ENCODE results near the gene TNK2. TPM values are rescaled to one million over a fixed set of nuclear protein-coding genes. Genes with fewer than 3 reads are reported as not detected.

The TNK2 gene
- total and polyA plus RNA-seq, 2 of the 8 experiments (the other 6 are each of a cell fraction or from before 2014, with no cell fraction given), result 10.4 to 33.9 TPM

DNA sequence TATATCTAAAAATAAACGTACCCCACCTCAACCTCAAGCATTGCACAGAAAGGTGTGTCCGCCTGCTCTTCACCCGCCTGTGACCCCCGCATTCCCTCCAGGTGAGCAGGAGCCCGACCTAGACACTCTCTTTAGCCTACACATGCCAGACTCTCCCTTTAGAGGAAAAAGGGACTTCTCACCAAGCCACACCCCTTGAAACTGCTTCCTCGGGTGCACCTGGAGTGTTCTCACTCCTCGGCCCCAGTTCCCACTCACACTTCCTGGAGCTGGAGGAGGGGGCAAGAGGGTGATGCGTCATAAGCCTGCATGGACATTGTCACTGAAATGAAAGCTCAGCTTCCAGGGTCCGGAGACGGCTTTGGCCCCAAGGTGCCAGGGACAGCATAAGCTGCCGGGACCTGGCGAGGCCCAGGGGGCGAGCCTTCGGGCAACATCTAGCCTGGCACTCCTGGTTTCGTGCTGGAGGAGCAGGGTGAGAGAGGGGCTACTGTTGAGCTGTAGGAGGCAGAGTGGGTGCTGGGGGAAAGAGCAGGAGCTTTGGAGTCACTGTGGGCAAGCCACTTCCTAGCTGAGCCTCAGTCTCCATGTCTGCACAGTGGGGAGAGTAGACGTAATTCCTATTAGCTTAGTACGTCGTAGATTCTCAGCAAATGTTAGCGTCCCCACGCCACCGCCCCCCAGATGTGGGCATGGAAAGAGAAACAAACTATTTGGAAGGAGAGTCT, 86.8 kb downstream of the TNK2 start:
- Histone ChIP-seq H3K23me2 (ENCODE audit: low read depth, low read length) (no peaks in the 10 kb centered on the region), H3K4me1 (replicated peaks in 1 of 4; ENCODE audit: control insufficient read depth in 3 of 4, insufficient read depth in 4 of 4, low read length in 3 of 4) (no peaks in the 10 kb centered on the region; a peak in 1 of 7 replicates), H3K4me3 (ENCODE audit: extremely low read depth in 1 of 4, insufficient read depth in 2 of 4, low read depth in 3 of 4, low read length in 4 of 4) (no peak overlapping the region), H3K56ac (replicated peaks; ENCODE audit: insufficient read length, low read depth, low read length) (no peak overlapping the region), H3K14ac (ENCODE audit: insufficient read length) (no peak overlapping the region), H2BK12ac (ENCODE audit: low read depth, low read length) (0 out of 2 replicates have a peak overlapping the region, but pooled peaks have one; percentile 60), H2BK20ac (ENCODE audit: low read length) (no peak overlapping the region), H2BK5ac (ENCODE audit: low read depth, low read length) (peak overlapping the region; percentile 35; the same call in 1 of the 2 replicates), H4K5ac (ENCODE audit: insufficient read length, low read depth, low read length) (no peak overlapping the region), H3K36me3 (ENCODE audit: control insufficient read depth in 2 of 4, insufficient read depth in 4 of 4, low read length in 3 of 4) (no peaks in the 10 kb centered on the region), H2AFZ (ENCODE audit: low read length) (no peak overlapping the region), H2BK15ac (ENCODE audit: low read length) (no peak overlapping the region), H3K79me2 (ENCODE audit: control insufficient read depth in 1 of 2, insufficient read depth in 2 of 2, low read length in 2 of 2) (no peaks in the 10 kb centered on the region), H3K9me3 (ENCODE audit: insufficient read depth in 2 of 2, low read depth in 1 of 2, low read length in 1 of 2) (no peaks in the 10 kb centered on the region), H2BK120ac (replicated peaks; ENCODE audit: low read depth, low read length) (no peak overlapping the region), H4K8ac (ENCODE audit: extremely low read depth, insufficient read depth, low read length) (peak overlapping the region; percentile 47; the same call in 1 of the 2 replicates), H3K79me1 (ENCODE audit: low read depth, low read length) (no peaks in the 10 kb centered on the region), H2AK5ac (ENCODE audit: low read depth, low read length) (peak overlapping the region; percentile 39; the same call in 1 of the 2 replicates), H3K27ac (ENCODE audit: low read depth, low read length) (no peak overlapping the region), H3K23ac (ENCODE audit: insufficient read length) (no peak overlapping the region), H4K20me1 (replicated peaks in 1 of 2; ENCODE audit: control insufficient read depth in 1 of 2, insufficient read depth in 2 of 2, low read length in 2 of 2) (no peaks in the 10 kb centered on the region), H3K4me2 (ENCODE audit: insufficient read depth in 1 of 2, low read depth in 2 of 2, low read length in 2 of 2) (no peak overlapping the region), H4K91ac (replicated peaks; ENCODE audit: insufficient read length, low read length) (no peak overlapping the region), H3K9ac (replicated peaks in 1 of 4; ENCODE audit: extremely low read depth in 1 of 4, low read depth in 3 of 4, low read length in 3 of 4) (no peak overlapping the region), H3K18ac (ENCODE audit: extremely low read depth, low read length) (no peak overlapping the region), H3K27me3 (replicated peaks in 1 of 4; ENCODE audit: control insufficient read depth in 3 of 4, extremely low read depth in 1 of 4, insufficient read depth in 3 of 4, low read length in 3 of 4) (no peaks in the 10 kb centered on the region), H3K4ac (replicated peaks; ENCODE audit: insufficient read length, low read depth, low read length) (no peak overlapping the region)
- 91% methylated on average over 20 of the region's 21 CpGs; no CpG with 5 or more reads in 1 of the 2 experiments for WGBS, 2 experiments (ENCODE audit: extremely low coverage in 1 of 2, insufficient coverage in 1 of 2, insufficient read length in 1 of 2, insufficient replicate concordance in 2 of 2, low coverage in 1 of 2, low lambda C conversion rate in 2 of 2, missing lambda C conversion rate in 1 of 2)
- no peak for FAIRE-seq
- ChIA-PET CTCF (ENCODE audit: partially characterized antibody) (interaction anchor here (0.9 to 2.8 kb wide), 6 partner anchors 10 to 51 kb away, joined by 3 to 18 read pairs (median 4); no protein-coding TSS in a partner anchor), POLR2A (ENCODE audit: partially characterized antibody) (interaction anchor here (0.6 to 1.5 kb wide), 3 partner anchors 12 to 88 kb away, joined by 3 to 5 read pairs (median 4); no protein-coding TSS in a partner anchor)
- no peak for DNase-seq (ENCODE audit: low read depth in 1 of 2, low spot score in 2 of 2)
- TF ChIP-seq KDM4A (IDR thresholded peaks at IDR 0.05; ENCODE audit: low read depth, low read length, severe bottlenecking), result no peak
- TF ChIP-seq GTF2F1 (IDR thresholded peaks at IDR 0.05; ENCODE audit: borderline replicate concordance, low read depth, low read length), result no peak
- TF ChIP-seq CTBP2 (IDR thresholded peaks at IDR 0.05; ENCODE audit: borderline replicate concordance, insufficient read depth, insufficient read length, low read length), result no peak
- no peak for TF ChIP-seq CEBPB (IDR thresholded peaks at IDR 0.05; ENCODE audit: low read depth, low read length)
- TF ChIP-seq, protein P1, sequence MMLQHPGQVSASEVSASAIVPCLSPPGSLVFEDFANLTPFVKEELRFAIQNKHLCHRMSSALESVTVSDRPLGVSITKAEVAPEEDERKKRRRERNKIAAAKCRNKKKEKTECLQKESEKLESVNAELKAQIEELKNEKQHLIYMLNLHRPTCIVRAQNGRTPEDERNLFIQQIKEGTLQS (IDR thresholded peaks at IDR 0.05; ENCODE audit: insufficient read depth, low read depth, low read length), result no peak
- no peak for TF ChIP-seq SP1 (IDR thresholded peaks at IDR 0.05; ENCODE audit: low read depth, low read length)
- TF ChIP-seq NRF1 (IDR thresholded peaks at IDR 0.05; ENCODE audit: low read depth, low read length), result no peak
- no peak for TF ChIP-seq POLR2A (IDR thresholded peaks at IDR 0.05; ENCODE audit: control extremely low read depth in 1 of 2, low read depth in 2 of 2, low read length in 2 of 2)
- no peak for TF ChIP-seq RAD21 (IDR thresholded peaks at IDR 0.05 in 1 of 2, conservative IDR thresholded peaks at IDR 0.05 in 1 of 2; ENCODE audit: low read depth in 2 of 2, low read length in 2 of 2)
- no peak for TF ChIP-seq RNF2 (IDR thresholded peaks at IDR 0.05; ENCODE audit: borderline replicate concordance, low read depth, low read length, missing control alignments, poor library complexity, severe bottlenecking)
- no peak for TF ChIP-seq BCL11A (IDR thresholded peaks at IDR 0.05; ENCODE audit: low read depth in 2 of 2, low read length in 2 of 2)
